GM11168 (cell line): ENCODE results near the gene HECW1.
"Not testable (repeated sequence)": the region's sequence is repeated elsewhere in the genome, so short reads cannot be mapped to it uniquely, and the experiment has no call there.

Experiments
- in situ Hi-C: fragments of 300-500 bp; cut with MboI; formaldehyde crosslinking; loops from one replicate; pipeline ENCODE4 v1.12.0; 2022; ENCODE audit warnings: low sequenced_read_pairs; ENCODE audit not compliant: unreplicated experiment

HECW1 gene

GRCh38 chr7:43112459-43112940 is at the start of gene HECW1:
Gene HECW1, plus strand, starts transcription at chr7:43112647. Its CDS starts 131,259 bp downstream, at chr7:43243906.
- in situ Hi-C loops: no loop called here

DNA sequence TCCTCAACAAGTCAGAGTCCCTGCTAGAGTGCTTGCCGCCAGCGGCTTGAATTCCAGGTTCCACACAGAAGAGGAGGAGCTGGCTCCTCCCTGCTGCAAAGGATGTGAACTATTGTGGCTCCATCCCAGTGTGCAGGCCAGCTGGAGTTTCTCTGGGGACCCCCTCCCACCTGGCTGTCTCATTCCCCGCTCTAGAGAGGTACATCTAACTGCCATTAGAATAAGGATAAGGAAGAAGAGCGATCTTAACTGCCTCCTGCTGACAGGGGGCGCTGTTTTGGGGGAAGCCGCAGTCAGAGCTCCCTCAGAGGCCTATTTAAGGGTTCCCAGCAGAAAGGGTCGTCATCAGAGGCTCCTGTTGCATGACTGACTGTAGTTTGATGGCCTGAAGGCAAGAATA is 40.8 kb upstream of the HECW1 start:
- in situ Hi-C loops: no loop called here

GRCh38 chr7:43072530-43072929 is 39.9 kb upstream of the HECW1 start:
- in situ Hi-C loops: no loop called here

DNA sequence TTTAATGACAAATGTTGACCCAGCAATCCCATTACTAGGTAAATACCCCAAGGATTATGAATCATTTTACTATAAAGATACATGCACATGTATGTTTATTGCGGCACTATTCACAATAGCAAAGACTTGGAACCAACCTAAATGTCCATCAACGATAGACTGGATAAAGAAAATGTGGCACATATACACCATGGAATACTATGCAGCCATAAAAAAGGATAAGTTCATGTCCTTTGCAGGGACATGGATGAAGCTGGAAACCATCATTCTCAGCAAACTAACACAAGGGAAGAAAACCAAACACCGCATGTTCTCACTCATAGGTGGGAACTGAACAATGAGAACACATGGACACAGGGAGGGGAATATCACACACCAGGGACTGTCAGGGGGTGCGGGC is 38.6 kb upstream of the HECW1 start:
- in situ Hi-C loops: not testable (repeated sequence)

DNA sequence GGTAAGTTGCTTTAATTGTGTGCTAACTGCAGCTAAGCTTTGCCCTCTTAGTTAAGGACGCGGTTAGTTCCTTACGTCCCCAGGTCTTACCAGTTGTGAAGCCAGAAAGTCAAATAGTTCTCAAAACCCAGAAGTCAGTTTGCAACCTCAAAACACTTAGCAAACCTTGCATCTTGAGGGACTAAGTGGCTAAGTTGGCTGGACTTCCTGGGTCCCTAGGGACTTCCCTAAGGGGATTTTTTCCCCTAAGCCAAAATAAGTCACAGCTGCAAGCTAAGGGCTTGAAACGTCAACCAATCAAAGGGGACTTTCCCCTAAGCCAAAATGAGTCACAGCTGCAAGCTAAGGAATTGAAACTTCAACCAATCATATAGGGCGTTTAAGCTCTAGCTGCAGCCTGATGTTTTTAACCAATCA is 36.2 kb upstream of the HECW1 start:
- in situ Hi-C loops: no loop called here

DNA sequence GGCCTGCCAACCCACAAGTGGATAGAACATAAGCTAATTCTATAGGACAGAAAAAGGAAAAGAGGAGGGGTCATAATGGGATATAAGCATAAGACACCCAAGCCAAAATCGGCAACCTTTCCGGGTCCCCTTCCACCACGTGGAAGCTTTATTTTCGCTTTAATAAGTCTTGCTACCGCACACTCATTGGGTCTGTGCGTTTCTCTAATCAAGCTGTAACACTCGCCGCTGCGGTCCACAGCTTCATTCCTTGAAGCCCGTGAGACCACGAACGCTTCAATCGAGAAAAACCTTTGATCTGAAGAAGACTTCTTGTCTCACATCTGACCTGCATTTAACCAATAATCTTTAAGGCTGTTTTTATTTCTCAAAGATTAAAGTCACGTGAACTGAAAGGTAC is 35.8 kb upstream of the HECW1 start:
- in situ Hi-C loops: no loop called here

- in situ Hi-C loops: no loop called here
These were observed 35.2 kb upstream of the HECW1 start for GRCh38 chr7:43077285-43077684.

DNA sequence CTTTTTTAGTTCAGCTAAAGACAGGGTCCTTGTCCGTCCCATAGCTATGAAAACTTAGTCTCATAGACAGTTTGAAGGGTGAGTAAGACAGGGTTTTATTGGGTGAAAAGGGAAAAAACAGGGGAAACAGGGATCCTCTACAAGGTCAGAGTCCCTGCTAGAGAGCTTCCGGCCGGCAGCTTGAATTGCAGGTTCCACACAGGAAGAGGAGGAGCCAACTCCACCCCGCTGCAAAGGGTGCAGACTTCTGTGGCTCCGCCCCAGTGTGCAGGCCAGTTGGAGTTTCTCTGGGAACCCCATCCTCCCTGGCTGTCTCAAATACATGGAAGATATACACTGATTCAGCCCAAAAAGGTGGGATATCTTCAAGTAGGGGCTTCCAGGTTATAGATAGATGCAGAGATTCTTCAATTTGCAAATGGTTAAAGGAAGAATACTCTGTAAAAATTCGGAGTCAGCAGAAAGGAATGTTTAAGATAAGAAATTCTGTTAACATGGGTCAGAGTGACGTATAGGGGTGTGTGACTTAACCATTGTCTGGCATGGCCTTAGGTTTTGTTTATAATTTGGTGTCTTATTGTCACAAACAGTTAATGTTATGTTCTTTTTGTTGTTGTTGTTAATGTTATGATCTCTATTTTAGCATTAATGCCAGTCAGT is 34.6 kb upstream of the HECW1 start:
- in situ Hi-C loops: no loop called here

- in situ Hi-C loops: no loop called here
These were observed 33.7 kb upstream of the HECW1 start for GRCh38 chr7:43078794-43079193.

DNA sequence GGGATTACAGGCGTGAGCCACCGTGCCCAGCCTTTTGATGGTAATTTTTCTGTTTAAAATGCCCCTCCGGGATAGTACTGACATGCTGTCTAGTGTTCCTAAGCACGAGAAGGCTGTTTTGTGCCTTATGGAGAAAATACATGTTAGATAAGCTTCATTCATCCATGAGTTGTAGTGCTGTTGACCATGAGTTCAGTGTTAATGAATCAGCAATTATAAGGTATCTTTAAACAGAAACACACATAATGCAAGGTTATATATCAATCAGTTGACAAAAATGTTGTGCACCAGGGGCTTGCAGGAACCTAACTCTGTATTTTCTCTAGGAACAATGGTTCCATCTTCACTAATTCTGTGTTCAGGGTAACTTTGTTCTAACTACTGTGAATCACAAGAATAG is 30.8 kb upstream of the HECW1 start:
- in situ Hi-C loops: no loop called here

DNA sequence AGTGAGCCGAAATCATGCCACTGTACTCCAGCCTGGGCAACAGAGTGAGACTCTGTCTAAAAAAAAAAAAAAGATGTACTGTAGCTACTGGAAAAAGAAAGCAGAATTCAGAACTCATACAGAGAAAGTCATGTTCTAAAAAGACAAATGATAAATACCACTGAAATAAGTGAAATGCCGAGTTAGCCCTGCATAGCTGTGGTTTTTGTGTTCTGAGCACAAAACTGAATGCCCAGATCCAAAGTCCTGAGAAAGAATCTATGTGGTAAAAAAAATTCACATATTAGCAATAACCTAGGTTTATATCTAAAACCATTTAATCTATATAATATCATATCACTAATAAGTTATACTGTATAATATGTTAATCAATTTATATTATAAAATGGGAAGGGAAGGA is 29.3 kb upstream of the HECW1 start:
- in situ Hi-C loops: no loop called here

- in situ Hi-C loops: no loop called here
These were observed 27.4 kb upstream of the HECW1 start for GRCh38 chr7:43085017-43085416.

DNA sequence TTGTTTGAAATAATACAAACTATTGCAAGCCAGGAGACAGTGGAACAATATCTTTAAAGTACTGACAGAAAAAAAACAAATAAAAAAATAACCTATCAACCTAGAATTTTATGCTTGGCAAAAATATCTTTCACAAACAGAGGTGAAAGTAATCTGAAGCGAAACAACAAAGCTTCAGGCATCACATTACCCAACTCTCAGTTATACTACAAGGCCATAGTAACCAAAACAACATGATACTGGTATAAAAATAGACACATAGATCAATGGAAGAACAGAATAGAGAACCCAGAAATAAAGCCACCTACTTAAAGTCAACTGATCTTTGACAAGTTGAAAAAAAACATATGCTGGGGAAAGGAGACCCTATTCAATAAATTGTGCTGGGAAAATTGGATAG is 26.5 kb upstream of the HECW1 start:
- in situ Hi-C loops: no loop called here

- in situ Hi-C loops: no loop called here
These were observed 19.6 kb upstream of the HECW1 start for GRCh38 chr7:43092819-43093218.

DNA sequence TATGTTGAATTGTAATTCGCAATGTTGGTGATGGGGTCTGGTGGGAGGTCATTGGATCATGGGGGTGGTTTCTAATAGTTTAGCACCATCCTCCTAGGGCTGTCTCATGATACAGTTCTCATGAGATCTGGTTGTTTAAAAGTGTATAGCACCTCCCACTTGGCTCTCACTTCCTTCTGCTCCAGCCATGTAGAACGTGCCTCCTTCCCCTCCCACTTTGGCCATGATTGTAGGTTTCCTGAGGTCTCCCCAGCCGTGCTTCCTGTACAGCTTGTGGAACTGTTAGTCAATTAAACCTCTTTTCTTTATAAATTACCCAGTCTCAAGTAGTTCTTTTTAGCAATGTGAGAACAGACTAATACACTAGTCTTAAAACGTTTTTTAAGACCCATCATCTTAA is 15.6 kb upstream of the HECW1 start:
- in situ Hi-C loops: no loop called here

DNA sequence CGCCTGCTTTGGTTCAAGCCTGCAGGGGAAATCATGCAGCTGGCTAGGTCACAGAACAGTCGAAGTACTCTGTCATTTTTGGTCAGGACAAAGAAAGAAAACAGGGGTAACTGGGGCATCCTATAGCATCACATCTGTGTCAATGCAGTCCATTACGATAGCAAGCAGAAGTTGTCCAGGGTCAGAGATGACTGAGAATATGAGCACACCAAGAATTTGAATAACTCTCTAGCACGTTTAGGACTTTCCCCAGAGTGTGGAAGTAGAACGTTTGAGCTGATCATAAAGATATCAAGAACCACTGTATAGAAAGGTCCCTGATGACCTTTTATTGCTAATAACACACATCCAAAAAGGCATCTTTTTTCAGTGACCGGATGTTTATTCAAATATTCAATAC is 12.7 kb upstream of the HECW1 start:
- in situ Hi-C loops: no loop called here

DNA sequence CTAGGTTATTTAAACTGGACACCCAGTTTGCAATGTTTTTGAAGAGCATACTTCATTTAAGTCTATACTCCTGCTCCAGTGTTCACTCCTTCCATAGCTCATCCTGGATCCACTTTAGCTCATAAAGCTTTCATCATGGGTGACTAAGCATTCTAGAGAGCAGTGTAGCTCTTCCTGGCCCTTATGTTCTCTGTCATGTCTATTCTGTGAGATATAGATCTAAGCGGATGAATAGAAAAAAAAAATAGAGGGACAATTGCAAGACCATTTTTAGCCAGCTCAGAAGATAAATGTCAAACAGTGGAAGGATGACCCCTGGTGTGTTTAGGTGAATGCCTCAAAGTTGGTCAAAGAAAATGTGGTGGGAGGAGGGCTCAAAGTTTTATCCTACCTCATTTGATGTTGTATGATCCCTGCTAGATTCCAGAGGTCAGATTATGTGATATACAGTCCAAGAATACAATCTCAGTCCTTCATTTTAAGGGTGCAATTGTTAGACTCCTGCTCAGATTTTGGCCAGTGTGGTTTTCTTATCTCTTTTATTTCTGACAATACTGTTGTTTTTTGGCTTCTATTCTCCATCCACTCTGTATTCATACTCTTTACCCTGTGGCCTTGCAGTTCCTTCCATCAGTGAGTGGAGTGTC is 7.5 kb upstream of the HECW1 start:
- in situ Hi-C loops: no loop called here

GRCh38 chr7:43105521-43106120 is 6.8 kb upstream of the HECW1 start:
- in situ Hi-C loops: no loop called here

DNA sequence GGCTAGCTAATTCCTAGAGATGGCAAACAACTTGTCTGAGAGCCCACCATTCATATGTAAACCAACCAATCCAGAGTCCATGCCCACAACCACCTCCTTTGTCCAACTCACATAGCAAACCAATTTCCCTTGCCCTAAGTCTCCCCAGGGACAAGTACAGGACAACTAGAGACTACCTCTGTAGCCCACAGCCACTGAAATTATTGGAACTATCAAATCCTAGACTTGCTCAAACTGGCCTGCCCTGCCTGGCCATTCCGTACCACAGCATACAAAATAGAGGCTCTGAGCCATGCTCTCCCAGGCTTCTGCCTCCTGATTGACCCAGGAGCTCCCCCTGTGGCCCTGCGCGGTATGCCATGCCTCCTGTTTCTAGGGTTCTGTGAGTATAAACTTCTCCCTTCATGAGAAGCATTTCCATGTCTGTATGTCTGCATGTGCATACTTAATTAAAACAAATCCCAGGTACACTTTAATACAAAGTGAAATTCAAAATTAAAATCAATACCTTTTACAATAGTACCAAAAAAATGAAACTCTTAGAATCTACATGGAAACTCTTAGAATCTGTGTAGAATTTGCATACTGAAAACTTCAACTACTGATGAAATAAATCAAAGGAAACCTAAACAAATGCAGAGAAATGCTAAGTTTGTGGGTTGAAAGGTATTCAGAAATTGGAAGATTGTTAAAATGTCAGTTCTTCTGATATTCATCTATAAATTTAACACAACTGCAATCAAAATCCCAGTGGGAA is 4.0 kb upstream of the HECW1 start:
- in situ Hi-C loops: no loop called here

DNA sequence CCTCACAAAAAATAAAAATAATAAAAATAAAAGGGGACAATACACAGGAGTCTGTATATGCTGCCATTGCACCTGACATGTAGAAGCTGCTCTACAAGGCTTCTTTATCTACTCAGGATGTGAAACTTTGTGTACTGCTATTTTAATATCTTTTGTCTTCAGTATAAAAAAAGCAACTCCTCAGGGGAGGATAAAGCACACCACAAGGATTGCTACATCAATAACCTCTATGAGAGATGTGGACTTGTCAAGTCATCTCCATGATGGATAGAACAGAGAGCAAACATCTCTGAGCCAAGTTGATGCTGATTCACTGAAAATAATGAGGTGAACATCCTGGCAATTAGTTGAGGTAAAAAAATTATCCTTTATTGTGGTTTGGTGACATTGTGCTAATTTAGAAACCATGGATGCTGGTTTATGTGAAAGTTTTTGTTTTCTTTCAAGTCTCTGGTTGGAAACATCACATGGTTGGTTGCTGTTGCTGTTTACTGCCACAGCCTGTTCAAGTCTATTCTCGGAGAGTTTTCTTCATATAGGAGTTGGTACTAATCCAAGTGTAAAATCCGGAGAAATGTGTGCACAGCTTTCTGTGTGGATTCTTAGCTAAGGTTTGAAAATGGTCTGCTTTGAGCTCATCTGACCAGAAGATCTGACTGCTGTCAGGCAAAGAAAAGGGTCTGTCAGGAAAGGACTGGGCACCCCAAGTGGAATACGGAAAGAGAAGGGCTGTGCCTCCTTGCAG is 1.5 kb upstream of the HECW1 start:
- in situ Hi-C loops: no loop called here
